ENCODE data around the gene STAU1.

Gene STAU1

DNA sequence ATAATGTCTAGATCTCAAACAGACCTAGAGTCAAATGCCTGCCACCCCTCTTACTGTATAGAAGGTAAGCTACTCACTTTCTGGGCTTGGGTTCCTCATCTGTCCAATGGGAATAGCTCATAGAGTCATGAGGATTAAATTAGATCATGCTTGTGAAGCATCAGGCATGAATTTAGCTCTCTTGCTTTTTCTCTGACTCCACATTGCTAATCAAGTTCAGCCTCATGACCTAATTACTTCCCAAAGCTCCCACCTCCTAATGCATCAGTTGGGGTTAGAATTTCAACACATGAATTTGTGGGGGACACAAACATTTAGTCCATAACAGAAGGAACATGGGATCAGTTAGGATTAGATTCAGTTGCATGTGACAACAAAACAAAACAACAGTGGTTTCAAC lies 26.4 kb upstream of the STAU1 start:
- no peaks in the 10 kb centered on the region for H3K36me3 ChIP-seq (ENCODE audit: control insufficient read depth, insufficient read depth, low read length)
- H3K4me3 ChIP-seq (replicated peaks; ENCODE audit: low read depth, low read length): no peak overlapping the region
- no peak for DNase-seq (ENCODE audit: extremely low read depth, insufficient read length)
- TF ChIP-seq, protein P1, sequence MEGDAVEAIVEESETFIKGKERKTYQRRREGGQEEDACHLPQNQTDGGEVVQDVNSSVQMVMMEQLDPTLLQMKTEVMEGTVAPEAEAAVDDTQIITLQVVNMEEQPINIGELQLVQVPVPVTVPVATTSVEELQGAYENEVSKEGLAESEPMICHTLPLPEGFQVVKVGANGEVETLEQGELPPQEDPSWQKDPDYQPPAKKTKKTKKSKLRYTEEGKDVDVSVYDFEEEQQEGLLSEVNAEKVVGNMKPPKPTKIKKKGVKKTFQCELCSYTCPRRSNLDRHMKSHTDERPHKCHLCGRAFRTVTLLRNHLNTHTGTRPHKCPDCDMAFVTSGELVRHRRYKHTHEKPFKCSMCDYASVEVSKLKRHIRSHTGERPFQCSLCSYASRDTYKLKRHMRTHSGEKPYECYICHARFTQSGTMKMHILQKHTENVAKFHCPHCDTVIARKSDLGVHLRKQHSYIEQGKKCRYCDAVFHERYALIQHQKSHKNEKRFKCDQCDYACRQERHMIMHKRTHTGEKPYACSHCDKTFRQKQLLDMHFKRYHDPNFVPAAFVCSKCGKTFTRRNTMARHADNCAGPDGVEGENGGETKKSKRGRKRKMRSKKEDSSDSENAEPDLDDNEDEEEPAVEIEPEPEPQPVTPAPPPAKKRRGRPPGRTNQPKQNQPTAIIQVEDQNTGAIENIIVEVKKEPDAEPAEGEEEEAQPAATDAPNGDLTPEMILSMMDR (IDR thresholded peaks at IDR 0.05; ENCODE audit: insufficient read depth, low read length, poor library complexity, severe bottlenecking): no peak
- H3K27me3 ChIP-seq (replicated peaks; ENCODE audit: control insufficient read depth, insufficient read depth, low read length): no peaks in the 10 kb centered on the region

DNA sequence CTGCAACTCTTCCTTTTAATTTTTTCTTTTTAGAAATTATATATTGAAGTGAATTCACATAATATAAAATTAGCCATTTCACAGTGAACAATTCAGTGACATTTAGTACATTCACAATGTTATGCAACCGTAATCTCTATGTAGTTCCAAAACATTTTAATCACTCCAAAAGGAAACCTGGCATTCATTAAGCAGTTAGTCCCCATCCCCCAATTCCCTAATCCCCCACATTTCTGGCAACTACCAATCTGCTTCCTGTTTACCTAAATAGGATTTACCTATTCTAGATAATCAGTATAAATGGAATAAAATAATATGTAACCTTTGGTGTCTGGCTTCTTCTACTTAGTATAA lies 22.6 kb upstream of the STAU1 start:
- Histone ChIP-seq H3K4me3 (replicated peaks; ENCODE audit: low read depth, low read length) (no peak overlapping the region), H3K27me3 (replicated peaks; ENCODE audit: control insufficient read depth, insufficient read depth, low read length) (no peaks in the 10 kb centered on the region), H3K36me3 (ENCODE audit: control insufficient read depth, insufficient read depth, low read length) (no peaks in the 10 kb centered on the region)
- TF ChIP-seq, protein P1 (IDR thresholded peaks at IDR 0.05; ENCODE audit: insufficient read depth, low read length, poor library complexity, severe bottlenecking): no peak
- no peak for DNase-seq (ENCODE audit: extremely low read depth, insufficient read length)

DNA sequence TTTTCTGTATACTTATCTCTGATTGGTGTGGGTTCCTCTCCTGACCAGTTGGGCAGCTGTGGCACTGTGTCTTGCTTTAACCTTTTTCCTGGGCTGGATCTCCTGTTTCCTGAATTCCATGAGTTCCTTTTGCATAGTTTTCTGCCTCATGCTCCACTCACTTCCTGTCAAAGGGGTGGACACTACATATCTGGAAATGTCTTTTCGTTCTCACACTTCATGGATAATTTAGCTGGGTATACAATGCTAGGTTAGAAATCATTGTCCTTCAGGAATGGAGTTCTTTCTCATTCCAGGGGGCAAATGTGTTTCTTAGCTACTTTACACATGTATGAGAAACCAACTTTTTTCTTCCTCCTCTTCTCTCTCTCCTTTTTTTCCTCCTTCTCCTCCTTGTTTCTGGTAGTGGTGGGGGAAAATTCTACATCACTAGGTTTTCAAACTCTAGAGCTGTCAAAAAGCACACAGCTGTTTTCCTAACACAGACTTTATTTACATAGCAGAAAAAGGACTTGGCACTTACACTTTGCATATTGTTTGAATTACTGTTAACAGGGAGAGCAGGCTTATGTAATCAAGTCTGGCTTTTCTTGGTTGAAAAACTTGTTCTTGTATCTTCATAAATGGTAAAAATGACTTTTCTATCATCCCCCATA lies 22.1 kb upstream of the STAU1 start:
- TF ChIP-seq, protein P1 (IDR thresholded peaks at IDR 0.05; ENCODE audit: insufficient read depth, low read length, poor library complexity, severe bottlenecking): no peak
- Histone ChIP-seq H3K27me3 (replicated peaks; ENCODE audit: control insufficient read depth, insufficient read depth, low read length) (no peaks in the 10 kb centered on the region), H3K36me3 (ENCODE audit: control insufficient read depth, insufficient read depth, low read length) (no peaks in the 10 kb centered on the region), H3K4me3 (replicated peaks; ENCODE audit: low read depth, low read length) (no peak overlapping the region)
- no peak for DNase-seq (ENCODE audit: extremely low read depth, insufficient read length)

DNA sequence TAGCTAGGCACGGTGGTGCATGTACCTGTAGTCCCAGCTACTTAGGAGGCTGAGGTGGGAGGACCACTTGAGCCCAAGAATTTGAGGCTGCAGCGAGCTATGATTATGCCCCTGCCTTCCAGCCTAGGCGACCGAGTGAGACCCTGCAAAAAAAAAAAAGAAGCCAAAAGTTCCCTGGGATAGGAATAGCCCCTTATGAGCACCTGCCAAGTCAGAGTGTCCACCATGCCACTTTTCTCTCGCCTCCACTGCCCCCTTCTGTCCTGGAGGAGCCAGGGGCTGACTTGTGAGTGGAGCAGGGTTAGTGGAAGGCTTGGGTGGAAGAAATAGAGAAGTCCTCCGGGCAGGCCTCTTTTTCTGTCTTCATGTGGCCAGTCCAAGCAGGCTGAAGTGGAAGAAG lies 18.9 kb upstream of the STAU1 start:
- H3K4me3 ChIP-seq (replicated peaks; ENCODE audit: low read depth, low read length): no peak overlapping the region
- no peaks in the 10 kb centered on the region for H3K27me3 ChIP-seq (replicated peaks; ENCODE audit: control insufficient read depth, insufficient read depth, low read length)
- DNase-seq (ENCODE audit: extremely low read depth, insufficient read length): no peak
- TF ChIP-seq, protein P1 (IDR thresholded peaks at IDR 0.05; ENCODE audit: insufficient read depth, low read length, poor library complexity, severe bottlenecking): peak; percentile 44
- no peaks in the 10 kb centered on the region for H3K36me3 ChIP-seq (ENCODE audit: control insufficient read depth, insufficient read depth, low read length)

DNA sequence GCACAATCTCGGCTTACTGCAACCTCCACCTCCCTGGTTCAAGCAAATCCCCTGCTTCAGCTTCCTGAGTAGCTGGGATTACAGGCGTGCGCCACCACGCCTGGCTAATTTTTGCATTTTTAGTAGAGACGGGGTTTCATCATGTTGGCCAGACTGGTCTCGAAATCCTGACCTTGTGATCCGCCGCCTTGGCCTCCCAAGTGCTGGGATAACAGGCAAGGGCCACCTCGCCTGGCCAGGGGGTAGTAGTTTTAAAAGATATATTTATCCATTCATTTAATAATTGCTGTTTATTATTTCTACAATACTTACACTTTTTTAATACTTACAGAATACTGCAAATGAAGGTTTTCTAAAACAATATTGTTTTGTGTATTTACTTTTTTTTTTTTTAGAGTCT lies 15.6 kb upstream of the STAU1 start:
- no peak for DNase-seq (ENCODE audit: extremely low read depth, insufficient read length)
- TF ChIP-seq, protein P1 (IDR thresholded peaks at IDR 0.05; ENCODE audit: insufficient read depth, low read length, poor library complexity, severe bottlenecking): no peak
- H3K36me3 ChIP-seq (ENCODE audit: control insufficient read depth, insufficient read depth, low read length): no peaks in the 10 kb centered on the region
- H3K4me3 ChIP-seq (replicated peaks; ENCODE audit: low read depth, low read length): no peak overlapping the region
- H3K27me3 ChIP-seq (replicated peaks; ENCODE audit: control insufficient read depth, insufficient read depth, low read length): no peaks in the 10 kb centered on the region

DNA sequence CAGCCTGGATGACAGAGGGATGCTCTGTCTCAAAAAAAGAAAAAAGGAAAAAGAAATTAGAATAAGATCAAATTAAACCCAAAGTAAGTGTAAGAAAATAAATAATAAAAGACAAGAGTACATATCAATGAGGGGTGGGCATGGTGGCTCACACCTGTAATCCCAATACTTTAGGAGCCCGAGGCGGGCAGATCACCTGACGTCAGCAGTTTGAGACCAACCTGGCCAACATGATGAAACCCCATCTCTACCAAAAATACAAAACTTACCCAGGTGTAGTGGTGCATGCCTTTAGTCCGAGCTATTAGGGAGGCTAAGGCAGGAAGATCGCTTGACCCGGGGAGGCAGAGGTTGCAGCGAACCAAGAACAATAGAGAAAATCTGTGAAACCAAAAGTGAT lies 14.9 kb upstream of the STAU1 start:
- no peaks in the 10 kb centered on the region for H3K36me3 ChIP-seq (ENCODE audit: control insufficient read depth, insufficient read depth, low read length)
- no peak overlapping the region for H3K4me3 ChIP-seq (replicated peaks; ENCODE audit: low read depth, low read length)
- TF ChIP-seq, protein P1 (IDR thresholded peaks at IDR 0.05; ENCODE audit: insufficient read depth, low read length, poor library complexity, severe bottlenecking): no peak
- no peaks in the 10 kb centered on the region for H3K27me3 ChIP-seq (replicated peaks; ENCODE audit: control insufficient read depth, insufficient read depth, low read length)
- DNase-seq (ENCODE audit: extremely low read depth, insufficient read length): no peak

All from GM06990 (cell line).